ENCODE data around the gene SRD5A1. TPM values are rescaled to one million over a fixed set of nuclear protein-coding genes. Genes with fewer than 3 reads are reported as not detected.

The SRD5A1 gene
- total RNA-seq, 3 donors from 2014 or later (not counting 1 experiment from before 2014, with no cell fraction given): 6.5 to 11.0 (median 7.8) TPM

DNA sequence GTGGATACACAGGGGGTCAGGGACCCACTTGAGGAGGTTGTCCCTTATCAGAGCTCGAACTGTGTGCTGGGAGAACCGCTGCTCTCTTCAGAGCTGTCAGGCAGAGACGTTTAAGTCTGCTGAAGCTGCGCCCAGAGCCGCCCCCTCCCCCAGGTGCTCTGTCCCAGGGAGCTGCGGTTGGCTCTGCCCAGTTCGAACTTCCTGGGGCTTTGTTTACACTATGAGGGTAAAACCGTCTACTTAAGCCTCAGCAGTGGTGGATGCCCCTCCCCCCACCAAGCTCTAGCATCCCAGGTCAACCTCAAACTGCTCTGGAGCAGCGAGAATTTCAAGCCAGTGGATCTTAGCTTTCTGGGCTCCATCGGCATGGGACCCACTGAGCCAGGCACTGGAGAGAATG is 15.9 kb downstream of the SRD5A1 start:
- ATAC-seq (no peak), DNase-seq (no peak)
- H3K36me3 Mint-ChIP-seq: no peaks in the 10 kb centered on the region
- no peaks in the 10 kb centered on the region for H3K9me3 Mint-ChIP-seq
- no peaks in the 10 kb centered on the region for H3K27me3 Mint-ChIP-seq (ENCODE audit: low read depth in 2 of 2)
- intact Hi-C loops (cut with micrococcal nuclease): no loop called here
- no peak overlapping the region for H3K27ac Mint-ChIP-seq
- WGBS (ENCODE audit: insufficient coverage): 92% methylated on average over 10 of the region's 10 CpGs
- peaks cover 6 to 18% of the 10 kb centered on the region in 2 donors for H3K4me1 Mint-ChIP-seq
- no peaks in the 10 kb centered on the region for H3K4me1 ChIP-seq (ENCODE audit: control insufficient read depth, insufficient read depth, low read length)
- H3K4me3 ChIP-seq (ENCODE audit: low read length): no peak overlapping the region
- TF ChIP-seq, protein P1, sequence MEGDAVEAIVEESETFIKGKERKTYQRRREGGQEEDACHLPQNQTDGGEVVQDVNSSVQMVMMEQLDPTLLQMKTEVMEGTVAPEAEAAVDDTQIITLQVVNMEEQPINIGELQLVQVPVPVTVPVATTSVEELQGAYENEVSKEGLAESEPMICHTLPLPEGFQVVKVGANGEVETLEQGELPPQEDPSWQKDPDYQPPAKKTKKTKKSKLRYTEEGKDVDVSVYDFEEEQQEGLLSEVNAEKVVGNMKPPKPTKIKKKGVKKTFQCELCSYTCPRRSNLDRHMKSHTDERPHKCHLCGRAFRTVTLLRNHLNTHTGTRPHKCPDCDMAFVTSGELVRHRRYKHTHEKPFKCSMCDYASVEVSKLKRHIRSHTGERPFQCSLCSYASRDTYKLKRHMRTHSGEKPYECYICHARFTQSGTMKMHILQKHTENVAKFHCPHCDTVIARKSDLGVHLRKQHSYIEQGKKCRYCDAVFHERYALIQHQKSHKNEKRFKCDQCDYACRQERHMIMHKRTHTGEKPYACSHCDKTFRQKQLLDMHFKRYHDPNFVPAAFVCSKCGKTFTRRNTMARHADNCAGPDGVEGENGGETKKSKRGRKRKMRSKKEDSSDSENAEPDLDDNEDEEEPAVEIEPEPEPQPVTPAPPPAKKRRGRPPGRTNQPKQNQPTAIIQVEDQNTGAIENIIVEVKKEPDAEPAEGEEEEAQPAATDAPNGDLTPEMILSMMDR (IDR thresholded peaks at IDR 0.05): no peak
- no peaks in the 10 kb centered on the region for H3K36me3 ChIP-seq (ENCODE audit: control insufficient read depth, insufficient read depth, low read length)
- H3K4me3 Mint-ChIP-seq: no peak overlapping the region
- no peaks in the 10 kb centered on the region for H3K9me3 ChIP-seq (ENCODE audit: control insufficient read depth, insufficient read depth, low read length)
- H3K27ac ChIP-seq (ENCODE audit: low read length): no peak overlapping the region
- no peaks in the 10 kb centered on the region for H3K27me3 ChIP-seq (ENCODE audit: control insufficient read depth, insufficient read depth, low read length)

DNA sequence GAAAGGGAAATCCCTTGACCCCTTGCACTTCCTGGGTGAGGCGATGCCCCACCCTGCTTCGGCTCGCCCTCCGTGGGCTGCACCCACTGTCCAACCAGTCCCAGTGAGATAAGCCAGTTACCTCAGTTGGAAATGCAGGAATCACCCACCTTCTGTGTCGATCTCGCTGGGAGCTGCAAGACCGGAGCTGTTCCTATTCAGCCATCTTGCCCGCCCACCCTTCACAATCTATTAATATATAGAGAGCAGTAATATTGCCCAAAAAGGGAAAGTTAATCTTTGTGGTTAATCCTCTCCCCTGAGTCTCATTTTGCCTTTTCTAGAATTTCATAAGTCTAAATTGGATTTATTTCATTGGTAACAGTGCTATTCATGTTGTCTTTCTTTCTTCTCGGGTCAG is 16.4 kb downstream of the SRD5A1 start:
- Histone ChIP-seq H3K27me3 (ENCODE audit: control insufficient read depth, insufficient read depth, low read length) (no peaks in the 10 kb centered on the region), H3K4me1 (ENCODE audit: control insufficient read depth, insufficient read depth, low read length) (no peaks in the 10 kb centered on the region), H3K36me3 (ENCODE audit: control insufficient read depth, insufficient read depth, low read length) (no peaks in the 10 kb centered on the region), H3K4me3 (ENCODE audit: low read length) (no peak overlapping the region), H3K9me3 (ENCODE audit: control insufficient read depth, insufficient read depth, low read length) (no peaks in the 10 kb centered on the region), H3K27ac (ENCODE audit: low read length) (no peak overlapping the region)
- no peak overlapping the region for H3K27ac Mint-ChIP-seq
- no peak for ATAC-seq
- intact Hi-C loops (cut with micrococcal nuclease): no loop called here
- H3K4me1 Mint-ChIP-seq: peaks cover 6 to 18% of the 10 kb centered on the region in 2 donors
- no peak for DNase-seq
- H3K9me3 Mint-ChIP-seq: no peaks in the 10 kb centered on the region
- H3K27me3 Mint-ChIP-seq (ENCODE audit: low read depth in 2 of 2): no peaks in the 10 kb centered on the region
- WGBS (ENCODE audit: insufficient coverage): 92% methylated on average over 7 of the region's 9 CpGs
- H3K4me3 Mint-ChIP-seq: no peak overlapping the region
- H3K36me3 Mint-ChIP-seq: no peaks in the 10 kb centered on the region
- TF ChIP-seq, protein P1 (IDR thresholded peaks at IDR 0.05): no peak

DNA sequence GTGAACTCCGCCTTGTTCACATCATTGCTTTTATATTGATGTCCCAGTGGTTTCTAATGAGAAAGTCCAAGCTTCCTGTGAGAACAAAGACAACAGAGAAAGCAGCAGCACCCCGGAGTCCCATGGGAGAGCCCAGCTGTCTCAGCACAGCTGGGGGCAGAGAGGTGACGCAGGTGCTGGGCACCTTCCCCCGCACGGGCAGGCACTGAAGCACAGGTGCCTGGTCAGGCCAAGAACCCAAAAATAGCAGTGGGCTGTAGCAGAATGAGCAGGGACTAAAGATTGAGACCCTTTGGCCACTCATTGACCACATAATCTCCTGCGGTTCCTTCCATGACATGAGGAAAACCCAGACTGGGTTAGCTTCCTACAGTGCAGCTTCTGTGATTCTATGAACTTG is 18.8 kb downstream of the SRD5A1 start:
- H3K4me3 Mint-ChIP-seq: no peak overlapping the region
- TF ChIP-seq, protein P1 (IDR thresholded peaks at IDR 0.05): no peak

DNA sequence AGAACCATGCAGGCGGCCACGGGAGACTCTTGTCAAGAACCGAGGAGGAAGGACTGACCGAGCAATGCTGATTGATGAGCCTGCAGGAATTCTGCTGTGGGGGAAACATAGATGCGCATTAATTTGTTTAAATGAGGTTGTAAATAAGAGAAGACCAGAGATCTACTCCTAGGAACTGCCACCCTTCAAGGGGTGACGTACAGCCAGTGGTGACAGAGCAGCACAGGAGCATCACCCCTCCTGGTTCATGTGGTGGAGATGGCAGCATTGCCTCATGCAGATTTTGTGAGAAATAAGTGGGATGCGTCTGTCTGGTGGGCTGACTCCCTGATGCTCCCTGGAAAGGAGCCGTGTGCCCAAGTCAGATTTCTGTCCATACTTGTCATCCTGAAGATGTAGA is 22.2 kb downstream of the SRD5A1 start:
- H3K27me3 ChIP-seq (ENCODE audit: control insufficient read depth, insufficient read depth, low read length): no peaks in the 10 kb centered on the region
- TF ChIP-seq, protein P1 (IDR thresholded peaks at IDR 0.05): no peak
- no peak overlapping the region for H3K27ac ChIP-seq (ENCODE audit: low read length)
- Mint-ChIP-seq H3K27me3 (ENCODE audit: low read depth in 2 of 2) (no peaks in the 10 kb centered on the region), H3K4me1 (peaks cover 0 to 6% of the 10 kb centered on the region in 2 donors), H3K27ac (no peak overlapping the region), H3K4me3 (no peak overlapping the region), H3K36me3 (peaks cover 20% of the 10 kb centered on the region), H3K9me3 (peaks cover 0 to 10% of the 10 kb centered on the region in 2 donors)
- DNase-seq (no peak), ATAC-seq (no peak)
- intact Hi-C loops (cut with micrococcal nuclease): no loop called here
- 99% methylated on average over 8 of the region's 8 CpGs for WGBS (ENCODE audit: insufficient coverage)
- peaks cover 5% of the 10 kb centered on the region for H3K36me3 ChIP-seq (ENCODE audit: control insufficient read depth, insufficient read depth, low read length)
- H3K4me1 ChIP-seq (ENCODE audit: control insufficient read depth, insufficient read depth, low read length): no peaks in the 10 kb centered on the region
- H3K9me3 ChIP-seq (ENCODE audit: control insufficient read depth, insufficient read depth, low read length): no peaks in the 10 kb centered on the region
- H3K4me3 ChIP-seq (ENCODE audit: low read length): no peak overlapping the region

More for the DNA sequence above, 18.8 kb downstream of the SRD5A1 start:
- Histone ChIP-seq H3K36me3 (ENCODE audit: control insufficient read depth, insufficient read depth, low read length) (peaks cover 5% of the 10 kb centered on the region), H3K4me3 (ENCODE audit: low read length) (no peak overlapping the region), H3K9me3 (ENCODE audit: control insufficient read depth, insufficient read depth, low read length) (no peaks in the 10 kb centered on the region), H3K27me3 (ENCODE audit: control insufficient read depth, insufficient read depth, low read length) (no peaks in the 10 kb centered on the region), H3K4me1 (ENCODE audit: control insufficient read depth, insufficient read depth, low read length) (no peaks in the 10 kb centered on the region), H3K27ac (ENCODE audit: low read length) (no peak overlapping the region)
- Mint-ChIP-seq H3K27me3 (ENCODE audit: low read depth in 2 of 2) (no peaks in the 10 kb centered on the region), H3K9me3 (peaks cover 0 to 10% of the 10 kb centered on the region in 2 donors), H3K27ac (no peak overlapping the region), H3K36me3 (peaks cover 19% of the 10 kb centered on the region), H3K4me1 (peaks cover 0 to 13% of the 10 kb centered on the region in 2 donors)
- DNase-seq (no peak), ATAC-seq (no peak)
- WGBS (ENCODE audit: insufficient coverage): 81% methylated on average over 6 of the region's 6 CpGs
- intact Hi-C loops (cut with micrococcal nuclease): no loop called here
